HEK293 (cell line): ENCODE results near the gene OBSL1.

Experiments
- CTCF ChIA-PET: fragments of 350-600 bp; formaldehyde crosslinking; extraction: SDS; loops from one replicate; lab custom pipeline; 2021; ENCODE audit warnings: antibody characterized with exemption; lab: Yijun Ruan, JAX
- POLR2A ChIA-PET: fragments of 300-600 bp; formaldehyde crosslinking; extraction: SDS; loops from one replicate; lab custom pipeline; 2020; ENCODE audit warnings: antibody characterized with exemption, inconsistent platforms; lab: Yijun Ruan, JAX
- H3K27ac ChIP-seq: fragments of 200-500 bp; sonication (Bioruptor generic); 2 replicates; pipeline ENCODE4 v1.5.1; 2014; ENCODE audit warnings: low read depth, low read length, control low read depth, inconsistent platforms; ENCODE audit errors: extremely low read depth
- H3K36me3 ChIP-seq, 2 experiments: fragments of 200-500 bp in 1 of 2; sonication (Bioruptor generic) in 1 of 2; 1 replicate in 1 of 2; 2 replicates in 1 of 2; pipeline ENCODE4 v1.5.1; 2014 to 2017; ENCODE audit warnings: inconsistent platforms in 2 of 2, low read length in 2 of 2; ENCODE audit not compliant: control insufficient read depth in 2 of 2, insufficient read depth in 1 of 2
- H3K4me1 ChIP-seq: fragments of 200-500 bp; sonication (Bioruptor generic); 2 replicates; pipeline ENCODE4 v1.5.1; 2014; ENCODE audit warnings: mild to moderate bottlenecking, low read length, inconsistent platforms; ENCODE audit not compliant: control insufficient read depth, insufficient read depth
- H3K4me3 ChIP-seq: 2 replicates; pipeline ENCODE4 v1.5.1; 2011; ENCODE audit warnings: low read depth, mild to moderate bottlenecking, control low read depth, low read length, moderate library complexity
- H3K9me3 ChIP-seq: fragments of 200-500 bp; sonication (Bioruptor generic); 2 replicates; pipeline ENCODE4 v1.5.1; 2014; ENCODE audit warnings: low read depth, low read length, inconsistent platforms; ENCODE audit not compliant: control insufficient read depth, insufficient read depth
- GLIS1 ChIP-seq: fragments of 450-650 bp; formaldehyde crosslinking; IDR thresholded peaks from 2 replicates; pipeline ENCODE4 v1.5.1; 2016; ENCODE audit warnings: missing biosample characterization, missing genetic modification characterization
- GLIS2 ChIP-seq: fragments of 450-650 bp; formaldehyde crosslinking; IDR thresholded peaks from 2 replicates; pipeline ENCODE4 v1.5.1; 2016; ENCODE audit warnings: missing biosample characterization, missing genetic modification characterization
- SCRT2 ChIP-seq: fragments of 450-650 bp; formaldehyde crosslinking; IDR thresholded peaks from 2 replicates; pipeline ENCODE4 v1.5.1; 2016; ENCODE audit warnings: missing biosample characterization, missing genetic modification characterization
- ZBTB20 ChIP-seq: fragments of 450-650 bp; formaldehyde crosslinking; IDR thresholded peaks from 2 replicates; pipeline ENCODE4 v1.5.1; 2016; ENCODE audit warnings: missing biosample characterization, missing genetic modification characterization
- ZNF10 ChIP-seq: fragments of 450-650 bp; formaldehyde crosslinking; IDR thresholded peaks from 2 replicates; pipeline ENCODE4 v1.5.1; 2017; ENCODE audit warnings: missing biosample characterization, missing genetic modification characterization
- ZNF302 ChIP-seq: fragments of 450-650 bp; formaldehyde crosslinking; IDR thresholded peaks from 2 replicates; pipeline ENCODE4 v1.5.1; 2016; ENCODE audit warnings: missing biosample characterization, missing genetic modification characterization, low read depth
- ZNF48 ChIP-seq: fragments of 450-650 bp; formaldehyde crosslinking; IDR thresholded peaks from 2 replicates; pipeline ENCODE4 v1.5.1; 2016; ENCODE audit warnings: missing biosample characterization, missing genetic modification characterization
- ZNF501 ChIP-seq: fragments of 450-650 bp; formaldehyde crosslinking; IDR thresholded peaks from 2 replicates; pipeline ENCODE4 v1.5.1; 2016; ENCODE audit warnings: missing biosample characterization, missing genetic modification characterization
- ZNF549 ChIP-seq: fragments of 450-650 bp; IDR thresholded peaks from 2 replicates; pipeline ENCODE4 v1.5.1; 2018; ENCODE audit warnings: missing biosample characterization, missing genetic modification characterization, mild to moderate bottlenecking, inconsistent platforms, moderate library complexity
- ZNF558 ChIP-seq: fragments of 450-650 bp; formaldehyde crosslinking; IDR thresholded peaks from 2 replicates; pipeline ENCODE4 v1.5.1; 2016; ENCODE audit warnings: missing biosample characterization, missing genetic modification characterization
- ZNF571 ChIP-seq: fragments of 450-650 bp; formaldehyde crosslinking; IDR thresholded peaks from 2 replicates; pipeline ENCODE4 v1.5.0; 2017; ENCODE audit warnings: missing biosample characterization, missing genetic modification characterization
- ZNF623 ChIP-seq: fragments of 450-650 bp; formaldehyde crosslinking; IDR thresholded peaks from 2 replicates; pipeline ENCODE4 v1.5.1; 2016; ENCODE audit warnings: missing biosample characterization, missing genetic modification characterization
- ZNF768 ChIP-seq: fragments of 450-650 bp; formaldehyde crosslinking; IDR thresholded peaks from 2 replicates; pipeline ENCODE4 v1.5.1; 2018; ENCODE audit warnings: missing biosample characterization, mild to moderate bottlenecking, missing genetic modification characterization
- TF ChIP-seq, protein P1 (sequence below): fragments of 450-650 bp; formaldehyde crosslinking; IDR thresholded peaks from 2 replicates; pipeline ENCODE4 v1.5.1; 2016; ENCODE audit warnings: missing biosample characterization, missing genetic modification characterization
- TF ChIP-seq, protein P2 (sequence below): fragments of 450-650 bp; formaldehyde crosslinking; optimal IDR thresholded peaks from 2 replicates; pipeline ENCODE3; 2016; ENCODE audit warnings: missing biosample characterization, mild to moderate bottlenecking, missing genetic modification characterization

Gene OBSL1

DNA sequence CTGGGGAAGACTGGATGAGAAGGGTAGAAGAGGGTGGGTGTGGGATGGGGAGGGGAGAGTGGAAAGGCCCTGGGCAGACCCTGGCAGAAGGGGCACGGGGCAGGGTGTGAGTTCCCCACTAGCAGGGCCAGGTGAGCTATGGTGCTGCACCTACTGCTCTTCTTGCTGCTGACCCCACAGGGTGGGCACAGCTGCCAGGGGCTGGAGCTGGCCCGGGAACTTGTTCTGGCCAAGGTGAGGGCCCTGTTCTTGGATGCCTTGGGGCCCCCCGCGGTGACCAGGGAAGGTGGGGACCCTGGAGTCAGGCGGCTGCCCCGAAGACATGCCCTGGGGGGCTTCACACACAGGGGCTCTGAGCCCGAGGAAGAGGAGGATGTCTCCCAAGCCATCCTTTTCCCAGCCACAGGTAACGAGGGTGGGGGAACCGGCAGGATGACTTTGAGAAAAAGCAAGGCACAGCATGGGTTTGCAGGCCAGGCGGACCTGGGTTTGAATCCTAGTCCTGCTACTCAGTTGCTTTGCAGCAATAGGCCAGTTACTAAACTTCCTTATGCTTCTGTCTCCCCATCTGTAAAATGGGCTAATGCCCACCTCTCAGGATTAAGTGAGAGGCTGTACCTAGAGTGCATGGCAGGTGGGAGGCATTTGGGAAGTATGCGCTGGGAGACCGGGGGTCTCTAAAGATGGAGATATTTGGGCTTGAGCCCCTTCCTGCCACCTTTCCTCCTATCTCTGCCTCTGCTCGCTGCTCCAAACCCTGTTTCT lies 1.1 kb upstream of the OBSL1 start, which contains the start of gene INHA (continued):
- TF ChIP-seq ZNF501 (tag by site-specific recombination): peak; percentile 14; the same call in 1 of the 2 replicates
- no peak for TF ChIP-seq ZNF549
- TF ChIP-seq GLIS2: peak; percentile 37
- no peak for TF ChIP-seq ZNF10 (tag by site-specific recombination)
- TF ChIP-seq, protein P1, sequence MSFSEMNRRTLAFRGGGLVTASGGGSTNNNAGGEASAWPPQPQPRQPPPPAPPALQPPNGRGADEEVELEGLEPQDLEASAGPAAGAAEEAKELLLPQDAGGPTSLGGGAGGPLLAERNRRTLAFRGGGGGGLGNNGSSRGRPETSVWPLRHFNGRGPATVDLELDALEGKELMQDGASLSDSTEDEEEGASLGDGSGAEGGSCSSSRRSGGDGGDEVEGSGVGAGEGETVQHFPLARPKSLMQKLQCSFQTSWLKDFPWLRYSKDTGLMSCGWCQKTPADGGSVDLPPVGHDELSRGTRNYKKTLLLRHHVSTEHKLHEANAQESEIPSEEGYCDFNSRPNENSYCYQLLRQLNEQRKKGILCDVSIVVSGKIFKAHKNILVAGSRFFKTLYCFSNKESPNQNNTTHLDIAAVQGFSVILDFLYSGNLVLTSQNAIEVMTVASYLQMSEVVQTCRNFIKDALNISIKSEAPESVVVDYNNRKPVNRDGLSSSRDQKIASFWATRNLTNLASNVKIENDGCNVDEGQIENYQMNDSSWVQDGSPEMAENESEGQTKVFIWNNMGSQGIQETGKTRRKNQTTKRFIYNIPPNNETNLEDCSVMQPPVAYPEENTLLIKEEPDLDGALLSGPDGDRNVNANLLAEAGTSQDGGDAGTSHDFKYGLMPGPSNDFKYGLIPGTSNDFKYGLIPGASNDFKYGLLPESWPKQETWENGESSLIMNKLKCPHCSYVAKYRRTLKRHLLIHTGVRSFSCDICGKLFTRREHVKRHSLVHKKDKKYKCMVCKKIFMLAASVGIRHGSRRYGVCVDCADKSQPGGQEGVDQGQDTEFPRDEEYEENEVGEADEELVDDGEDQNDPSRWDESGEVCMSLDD (tag by site-specific recombination): no peak
- no peak for TF ChIP-seq ZNF302 (tag by site-specific recombination)
- TF ChIP-seq SCRT2 (tag by site-specific recombination): no peak
- no peak for TF ChIP-seq ZNF768 (tag by site-specific recombination)
- TF ChIP-seq ZNF48 (tag by site-specific recombination): no peak

DNA sequence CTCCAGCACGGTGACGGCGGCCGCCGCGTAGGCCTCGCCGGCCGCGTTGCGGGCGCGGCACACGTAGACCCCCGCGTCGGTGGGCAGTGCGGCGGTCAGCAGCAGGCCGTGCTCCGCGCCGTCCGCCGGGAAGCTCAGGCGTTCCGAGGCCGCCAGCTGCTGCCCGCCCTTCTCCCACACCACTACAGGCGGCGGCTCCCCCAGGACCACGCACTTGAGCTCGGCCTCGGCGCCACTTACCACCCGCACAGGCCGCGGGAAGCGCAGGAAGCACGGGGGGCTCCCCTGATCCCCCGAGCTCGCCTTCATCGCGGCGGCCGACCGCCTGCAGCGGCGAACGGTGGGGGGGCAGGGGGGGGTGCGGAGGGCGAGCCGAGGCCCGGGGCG lies 422 bp downstream of the OBSL1 start:
- Histone ChIP-seq H3K36me3 (peaks cover 4 to 42% of the 10 kb centered on the region in 2 experiments; a peak in 2 of 3 replicates), H3K4me1 (peaks cover 13% of the 10 kb centered on the region), H3K9me3 (no peaks in the 10 kb centered on the region), H3K27ac (peak overlapping the region; percentile 86), H3K4me3 (peak overlapping the region; percentile 91)
- POLR2A ChIA-PET: interaction anchor here (0.8 to 2.5 kb wide), 11 partner anchors 10 to 291 kb away, joined by 3 to 44 read pairs (median 5); partner anchors contain the start of genes CHPF, STK11IP and TMEM198
- CTCF ChIA-PET: interaction anchor here (1.6 to 3.5 kb wide), 3 partner anchors 11 to 72 kb away, joined by 8 to 32 read pairs (median 13); no protein-coding TSS in a partner anchor
- TF ChIP-seq, protein P2, sequence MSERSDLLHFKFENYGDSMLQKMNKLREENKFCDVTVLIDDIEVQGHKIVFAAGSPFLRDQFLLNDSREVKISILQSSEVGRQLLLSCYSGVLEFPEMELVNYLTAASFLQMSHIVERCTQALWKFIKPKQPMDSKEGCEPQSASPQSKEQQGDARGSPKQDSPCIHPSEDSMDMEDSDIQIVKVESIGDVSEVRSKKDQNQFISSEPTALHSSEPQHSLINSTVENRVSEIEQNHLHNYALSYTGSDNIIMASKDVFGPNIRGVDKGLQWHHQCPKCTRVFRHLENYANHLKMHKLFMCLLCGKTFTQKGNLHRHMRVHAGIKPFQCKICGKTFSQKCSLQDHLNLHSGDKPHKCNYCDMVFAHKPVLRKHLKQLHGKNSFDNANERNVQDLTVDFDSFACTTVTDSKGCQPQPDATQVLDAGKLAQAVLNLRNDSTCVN (tag by site-specific recombination): peak; percentile 53
- TF ChIP-seq ZNF558 (tag by site-specific recombination) (no peak), GLIS1 (peak; percentile 69), ZNF623 (tag by site-specific recombination) (no peak), ZNF48 (tag by site-specific recombination) (no peak), ZBTB20 (no peak), ZNF571 (tag by site-specific recombination) (no peak)
- TF ChIP-seq, protein P1 (tag by site-specific recombination): no peak
